ENCODE data around the gene NPL.

DNA sequence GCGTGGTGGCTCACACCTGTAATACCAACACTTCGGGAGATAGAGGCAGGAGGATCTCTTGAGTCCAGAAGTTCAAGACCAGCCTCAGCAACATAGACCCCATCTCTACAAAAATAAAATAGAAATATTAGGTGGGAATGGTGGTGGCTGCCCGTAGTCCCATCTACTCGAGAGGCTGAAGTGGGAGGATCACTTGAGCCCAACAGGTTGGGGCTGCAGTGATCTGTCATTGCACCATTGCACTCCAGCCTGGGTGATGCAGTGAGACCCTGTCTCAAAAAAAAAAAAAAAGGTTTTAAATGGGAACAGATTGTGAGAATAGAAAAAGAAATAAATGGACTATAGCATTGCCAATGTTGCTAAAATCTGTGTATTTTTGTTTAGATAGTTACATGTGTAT is 60.7 kb downstream of the NPL start:
- TF ChIP-seq EZH2 (IDR thresholded peaks at IDR 0.05), result no peak
- no peak for TF ChIP-seq CTCF (IDR thresholded peaks at IDR 0.05)
- TF ChIP-seq EZH2phosphoT487 (IDR thresholded peaks at IDR 0.05), result no peak

All from neural progenitor cell (in vitro differentiated cells).